Coronary artery (tissue), 2 donors: ENCODE measurements around the gene CHKA.

ENCODE experiments used
- DNase-seq: peaks from one replicate; pipeline ENCODE4 v3.0.0-alpha.2; 2017; ENCODE audit warnings: low spot score
- H3K27ac ChIP-seq, 2 donors: fragments of 200-600 bp; sonication (generic); one replicate each; pipeline ENCODE4 v1.5.1; 2016 to 2019
- H3K4me3 ChIP-seq: fragments of 200-600 bp; sonication (generic); 2 replicates; pipeline ENCODE4 v1.5.1; 2016; ENCODE audit warnings: mild to moderate bottlenecking, moderate library complexity
- CTCF ChIP-seq: fragments of 200-600 bp; sonication (generic); IDR thresholded peaks from one replicate; pipeline ENCODE4 v1.5.1; 2019; ENCODE audit warnings: antibody characterized with exemption

The CHKA gene

GRCh38 chr11:68121067-68121899 lies at the start of gene CHKA:
Gene CHKA, minus strand, starts transcription at chr11:68121388. Its CDS starts 211 bp downstream, at chr11:68121177.
- peak within 1 kb of the TSS; percentile 96 to 99 for H3K27ac ChIP-seq
- TF ChIP-seq CTCF, result no peak

GRCh38 chr11:68169442-68169841 lies 48.3 kb upstream of the CHKA start:
- DNase-seq, result no peak
- no peak for TF ChIP-seq CTCF
- Histone ChIP-seq H3K4me3 (no peak overlapping the region), H3K27ac (no peak overlapping the region)

More at GRCh38 chr11:68121067-68121899, at the start of gene CHKA:
- H3K4me3 ChIP-seq, result peak within 1 kb of the TSS; percentile 92
- peak; percentile 93 for DNase-seq

- Histone ChIP-seq H3K27ac (no peak overlapping the region), H3K4me3 (no peak overlapping the region)
- no peak for TF ChIP-seq CTCF
- DNase-seq, result no peak
These were observed 47.5 kb upstream of the CHKA start for GRCh38 chr11:68168694-68169093.

- no peak for DNase-seq
- no peak overlapping the region for H3K4me3 ChIP-seq
- no peak overlapping the region for H3K27ac ChIP-seq
- TF ChIP-seq CTCF, result no peak
These were observed 46.3 kb upstream of the CHKA start for GRCh38 chr11:68167474-68167873.

GRCh38 chr11:68166969-68167368 lies 45.8 kb upstream of the CHKA start:
- H3K27ac ChIP-seq, result no peak overlapping the region

GRCh38 chr11:68165601-68166000 lies 44.4 kb upstream of the CHKA start:
- Histone ChIP-seq H3K4me3 (no peak overlapping the region), H3K27ac (no peak overlapping the region)
- no peak for TF ChIP-seq CTCF
- no peak for DNase-seq

More at GRCh38 chr11:68166969-68167368, 45.8 kb upstream of the CHKA start:
- DNase-seq, result no peak
- no peak overlapping the region for H3K4me3 ChIP-seq
- TF ChIP-seq CTCF, result no peak

- Histone ChIP-seq H3K4me3 (no peak overlapping the region), H3K27ac (no peak overlapping the region)
- no peak for DNase-seq
- no peak for TF ChIP-seq CTCF
These were observed 43.2 kb upstream of the CHKA start for GRCh38 chr11:68164437-68164836.
